ENCODE data around the gene IL1RAPL2.

- no peak for TF ChIP-seq CTCF (IDR thresholded peaks at IDR 0.05)
- TF ChIP-seq POLR2A (IDR thresholded peaks at IDR 0.05): no peak
Observed at GRCh38 chrX:104877504-104877903, 311.5 kb downstream of the IL1RAPL2 start.
